Dedifferentiated amniotic fluid mesenchymal stem cell (primary cell): ENCODE measurements around the gene CORO7.

Experiments used
- DNase-seq: peaks from one replicate; pipeline ENCODE4 v3.0.0-alpha.2; 2016; ENCODE audit errors: extremely low spot score

The CORO7 gene

GRCh38 chr16:4416200-4417032, at the start of gene CORO7:
Gene CORO7, minus strand, starts transcription at chr16:4416596. Its CDS starts 78 bp downstream, at chr16:4416518.
- DNase-seq = peak; percentile 62

GRCh38 chr16:4463522-4464163, 47.2 kb upstream of the CORO7 start:
- no peak for DNase-seq

GRCh38 chr16:4461250-4462085, 45.1 kb upstream of the CORO7 start:
- no peak for DNase-seq

GRCh38 chr16:4460936-4461249, 44.5 kb upstream of the CORO7 start:
- DNase-seq = no peak

GRCh38 chr16:4455951-4456350, 39.6 kb upstream of the CORO7 start:
- no peak for DNase-seq

- DNase-seq = no peak
These were observed 38.7 kb upstream of the CORO7 start for GRCh38 chr16:4455081-4455480.

- DNase-seq = no peak
These were observed 38.2 kb upstream of the CORO7 start for GRCh38 chr16:4454623-4455022.

- DNase-seq = no peak
These were observed 36.3 kb upstream of the CORO7 start for GRCh38 chr16:4452674-4453073.

- peak; percentile 62 for DNase-seq
These were observed 34.6 kb upstream of the CORO7 start for GRCh38 chr16:4450931-4451519.

- DNase-seq = no peak
These were observed 34.0 kb upstream of the CORO7 start for GRCh38 chr16:4450430-4450829.

GRCh38 chr16:4443986-4444385, 27.6 kb upstream of the CORO7 start:
- no peak for DNase-seq

GRCh38 chr16:4443271-4443670, 26.9 kb upstream of the CORO7 start:
- no peak for DNase-seq

GRCh38 chr16:4442371-4442770, 26.0 kb upstream of the CORO7 start:
- DNase-seq = no peak

- DNase-seq = no peak
These were observed 21.0 kb upstream of the CORO7 start for GRCh38 chr16:4437366-4437765.

- no peak for DNase-seq
These were observed 19.1 kb upstream of the CORO7 start for GRCh38 chr16:4435337-4436067.

- no peak for DNase-seq
These were observed 17.8 kb upstream of the CORO7 start for GRCh38 chr16:4433914-4434787.

- no peak for DNase-seq
These were observed 16.8 kb upstream of the CORO7 start for GRCh38 chr16:4433228-4433627.

GRCh38 chr16:4431023-4431422, 14.6 kb upstream of the CORO7 start:
- DNase-seq = no peak

- DNase-seq = no peak
These were observed 12.1 kb upstream of the CORO7 start for GRCh38 chr16:4428500-4428899.

GRCh38 chr16:4426722-4427372, 10.5 kb upstream of the CORO7 start:
- DNase-seq = no peak
